Activated CD8-positive, alpha-beta memory T cell treated with anti-CD3 and anti-CD28 coated beads for 36 hours (primary cell): ENCODE measurements around the gene GSC2. TPM values are rescaled to one million over a fixed set of nuclear protein-coding genes. Genes with fewer than 3 reads are reported as not detected.

ENCODE experiments used
- CTCF ChIA-PET: fragments of 350-600 bp; sonication (Branson Sonifier 250); formaldehyde crosslinking; loops from one replicate; lab custom pipeline; 2021; ENCODE audit warnings: antibody characterized with exemption; lab: Charles Lee
- POLR2A ChIA-PET: fragments of 350-600 bp; sonication (Branson Sonifier 250); formaldehyde crosslinking; loops from one replicate; lab custom pipeline; 2021; ENCODE audit warnings: antibody characterized with exemption; lab: Charles Lee
- total RNA-seq, 2 experiments: library from RNA; stranded (reverse); gene quantifications; one replicate each; pipeline ENCODE4 v1.2.3, GENCODE V29; 2021

Gene GSC2
- total RNA-seq, 2 experiments from 2014 or later: not detected

GRCh38 chr22:19113429-19113828 lies 36.7 kb downstream of the GSC2 start:
- ChIA-PET CTCF (interaction anchor here (0.6 kb wide), 1 partner anchor 183 kb away, joined by 3 read pairs; no protein-coding TSS in a partner anchor), POLR2A (no interaction called here)

- ChIA-PET POLR2A (interaction anchor here (1.3 to 1.4 kb wide), 2 partner anchors 10 to 32 kb away, joined by 3 to 5 read pairs; partner anchors contain the start of gene DGCR2), CTCF (no interaction called here)
These were observed 38.5 kb downstream of the GSC2 start for GRCh38 chr22:19111584-19111983.

- CTCF ChIA-PET: no interaction called here
- POLR2A ChIA-PET: interaction anchor here (1.3 to 1.4 kb wide), 2 partner anchors 11 to 32 kb away, joined by 3 to 5 read pairs; partner anchors contain the start of gene DGCR2
These were observed 39.0 kb downstream of the GSC2 start for GRCh38 chr22:19111140-19111539.

GRCh38 chr22:19110646-19111045 lies 39.4 kb downstream of the GSC2 start:
- POLR2A ChIA-PET: interaction anchor here (1.3 to 1.4 kb wide), 3 partner anchors 11 to 204 kb away, joined by 3 to 5 read pairs (median 4); partner anchors contain the start of genes DGCR2 and DGCR6

GRCh38 chr22:19110064-19110458 lies 40.0 kb downstream of the GSC2 start:
- ChIA-PET CTCF (no interaction called here), POLR2A (interaction anchor here (0.7 to 1.4 kb wide), 4 partner anchors 11 to 204 kb away, joined by 3 to 5 read pairs (median 4); partner anchors contain the start of genes DGCR2 and DGCR6)

More at GRCh38 chr22:19110646-19111045, 39.4 kb downstream of the GSC2 start:
- CTCF ChIA-PET: no interaction called here

- ChIA-PET POLR2A (interaction anchor here (0.7 to 1.3 kb wide), 2 partner anchors 12 to 203 kb away, joined by 4 to 5 read pairs; partner anchors contain the start of gene DGCR6), CTCF (interaction anchor here (1.2 kb wide), 1 partner anchor 520 kb away, joined by 3 read pairs; no protein-coding TSS in a partner anchor)
These were observed 40.7 kb downstream of the GSC2 start for GRCh38 chr22:19109198-19110063.

GRCh38 chr22:19108807-19109197 lies 41.3 kb downstream of the GSC2 start:
- CTCF ChIA-PET: interaction anchor here (1.2 kb wide), 1 partner anchor 521 kb away, joined by 3 read pairs; no protein-coding TSS in a partner anchor
- POLR2A ChIA-PET: no interaction called here

- ChIA-PET CTCF (interaction anchor here (1.2 kb wide), 1 partner anchor 522 kb away, joined by 3 read pairs; no protein-coding TSS in a partner anchor), POLR2A (no interaction called here)
These were observed 42.4 kb downstream of the GSC2 start for GRCh38 chr22:19107730-19108074.

- ChIA-PET CTCF (no interaction called here), POLR2A (no interaction called here)
These were observed 43.0 kb downstream of the GSC2 start for GRCh38 chr22:19106886-19107729.

- POLR2A ChIA-PET: no interaction called here
- CTCF ChIA-PET: no interaction called here
These were observed 44.0 kb downstream of the GSC2 start for GRCh38 chr22:19105867-19106802.

GRCh38 chr22:19105456-19105855 lies 44.6 kb downstream of the GSC2 start:
- CTCF ChIA-PET: no interaction called here

GRCh38 chr22:19103880-19104821 lies 45.9 kb downstream of the GSC2 start:
- CTCF ChIA-PET: no interaction called here
- POLR2A ChIA-PET: no interaction called here

More at GRCh38 chr22:19105456-19105855, 44.6 kb downstream of the GSC2 start:
- POLR2A ChIA-PET: no interaction called here

GRCh38 chr22:19098157-19098556 lies 51.9 kb downstream of the GSC2 start:
- ChIA-PET POLR2A (no interaction called here), CTCF (no interaction called here)

GRCh38 chr22:19097518-19097917 lies 52.6 kb downstream of the GSC2 start:
- ChIA-PET CTCF (no interaction called here), POLR2A (no interaction called here)
